ENCODE data around the gene BTBD9. TPM values are rescaled to one million over a fixed set of nuclear protein-coding genes. Genes with fewer than 3 reads are reported as not detected.

Gene BTBD9
- total and polyA plus RNA-seq, 2 of the 13 experiments (the other 11 are each of a cell fraction or from before 2014, with no cell fraction given) = 1.2 to 3.0 TPM

DNA sequence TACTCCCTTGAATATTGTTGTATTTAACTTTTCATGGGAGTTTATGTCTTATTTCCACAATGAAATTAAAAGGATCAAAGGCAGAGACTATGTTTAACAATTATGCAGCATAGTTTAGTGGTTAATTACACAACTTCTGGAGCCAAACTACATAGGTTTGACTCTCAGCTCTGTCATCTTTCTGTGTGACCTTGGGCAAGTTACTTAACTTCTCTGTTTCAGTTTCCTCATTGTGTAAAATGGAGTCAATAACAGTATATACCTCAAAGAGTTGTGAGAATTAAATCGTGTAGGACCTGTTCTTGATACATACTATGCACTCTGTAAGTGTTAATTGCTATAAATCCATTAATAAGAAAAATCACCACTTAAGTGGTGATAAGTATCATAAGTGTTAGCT is 48.3 kb downstream of the BTBD9 start (continued):
- no peak for TF ChIP-seq SAFB2 (CRISPR knock-in tag; IDR thresholded peaks at IDR 0.05; ENCODE audit: borderline replicate concordance, low read depth)
- TF ChIP-seq, protein P1, sequence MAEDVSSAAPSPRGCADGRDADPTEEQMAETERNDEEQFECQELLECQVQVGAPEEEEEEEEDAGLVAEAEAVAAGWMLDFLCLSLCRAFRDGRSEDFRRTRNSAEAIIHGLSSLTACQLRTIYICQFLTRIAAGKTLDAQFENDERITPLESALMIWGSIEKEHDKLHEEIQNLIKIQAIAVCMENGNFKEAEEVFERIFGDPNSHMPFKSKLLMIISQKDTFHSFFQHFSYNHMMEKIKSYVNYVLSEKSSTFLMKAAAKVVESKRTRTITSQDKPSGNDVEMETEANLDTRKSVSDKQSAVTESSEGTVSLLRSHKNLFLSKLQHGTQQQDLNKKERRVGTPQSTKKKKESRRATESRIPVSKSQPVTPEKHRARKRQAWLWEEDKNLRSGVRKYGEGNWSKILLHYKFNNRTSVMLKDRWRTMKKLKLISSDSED (CRISPR knock-in tag; IDR thresholded peaks at IDR 0.05) = no peak
- TF ChIP-seq, protein P2, sequence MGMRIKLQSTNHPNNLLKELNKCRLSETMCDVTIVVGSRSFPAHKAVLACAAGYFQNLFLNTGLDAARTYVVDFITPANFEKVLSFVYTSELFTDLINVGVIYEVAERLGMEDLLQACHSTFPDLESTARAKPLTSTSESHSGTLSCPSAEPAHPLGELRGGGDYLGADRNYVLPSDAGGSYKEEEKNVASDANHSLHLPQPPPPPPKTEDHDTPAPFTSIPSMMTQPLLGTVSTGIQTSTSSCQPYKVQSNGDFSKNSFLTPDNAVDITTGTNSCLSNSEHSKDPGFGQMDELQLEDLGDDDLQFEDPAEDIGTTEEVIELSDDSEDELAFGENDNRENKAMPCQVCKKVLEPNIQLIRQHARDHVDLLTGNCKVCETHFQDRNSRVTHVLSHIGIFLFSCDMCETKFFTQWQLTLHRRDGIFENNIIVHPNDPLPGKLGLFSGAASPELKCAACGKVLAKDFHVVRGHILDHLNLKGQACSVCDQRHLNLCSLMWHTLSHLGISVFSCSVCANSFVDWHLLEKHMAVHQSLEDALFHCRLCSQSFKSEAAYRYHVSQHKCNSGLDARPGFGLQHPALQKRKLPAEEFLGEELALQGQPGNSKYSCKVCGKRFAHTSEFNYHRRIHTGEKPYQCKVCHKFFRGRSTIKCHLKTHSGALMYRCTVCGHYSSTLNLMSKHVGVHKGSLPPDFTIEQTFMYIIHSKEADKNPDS (CRISPR knock-in tag; IDR thresholded peaks at IDR 0.05) = no peak

DNA sequence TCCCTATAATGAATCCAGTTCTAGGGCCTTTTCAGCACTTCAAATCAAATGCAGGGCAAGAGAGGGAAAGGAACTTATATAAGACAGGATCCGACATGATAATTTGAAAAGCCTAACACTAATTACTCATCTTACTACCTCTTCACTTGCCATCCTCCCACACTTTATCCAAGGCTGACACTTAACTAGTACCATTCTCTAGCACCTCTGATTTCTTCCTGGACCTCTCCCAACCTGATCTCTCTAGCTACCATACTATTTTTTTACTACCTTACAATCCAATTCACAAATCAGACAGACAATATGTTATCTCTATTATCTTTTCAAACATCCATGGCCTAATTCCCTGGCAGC is 50.4 kb downstream of the BTBD9 start:
- H4K20me1 ChIP-seq (ENCODE audit: insufficient read depth, low read length) = no peaks in the 10 kb centered on the region
- ChIA-PET CTCF (ENCODE audit: low intra/inter-chr PET ratio, low total read pairs) (no interaction called here), POLR2A (no interaction called here)
- no peaks in the 10 kb centered on the region for H3K79me2 ChIP-seq (ENCODE audit: insufficient read depth, low read length)
- no TSS peak for BruUV-seq (replicated peaks)
- H3K4me1 ChIP-seq (ENCODE audit: insufficient read depth, low read length) = peaks cover 6% of the 10 kb centered on the region
- FAIRE-seq (no peak), ATAC-seq (no peak), DNase-seq (ENCODE audit: low spot score) (no peak)
- in situ Hi-C loops (cut with HindIII; ENCODE audit: extremely low pct_ligation_motif_present, low pct_unique_long_range_greater_than_20kb) (no loop called here), intact Hi-C loops (cut with micrococcal nuclease; ENCODE audit: unreplicated experiment) (no loop called here)
- H3K4me3 ChIP-seq (replicated peaks in 1 of 3; ENCODE audit: insufficient read depth in 1 of 3, low read depth in 2 of 3, low read length in 3 of 3) = no peak overlapping the region
- no peaks in the 10 kb centered on the region for H3K9me3 ChIP-seq (ENCODE audit: low read length)
- H3K9ac ChIP-seq (ENCODE audit: insufficient read depth, low read depth, low read length) = no peak overlapping the region
- no peaks in the 10 kb centered on the region for H3K36me3 ChIP-seq (replicated peaks in 1 of 2; ENCODE audit: control insufficient read depth in 1 of 2, insufficient read depth in 2 of 2, low read length in 2 of 2)
- no peak overlapping the region for H3K27ac ChIP-seq (ENCODE audit: extremely low read length, insufficient read depth, low read length)
- 95% methylated on average over 1 of the region's 1 CpG for WGBS (ENCODE audit: low lambda C conversion rate)
- no peak overlapping the region for H2AFZ ChIP-seq (ENCODE audit: low read length)
- no peak overlapping the region for H3K4me2 ChIP-seq (ENCODE audit: low read depth, low read length)
- H3K27me3 ChIP-seq (ENCODE audit: control insufficient read depth in 1 of 2, insufficient read depth in 2 of 2, low read length in 2 of 2) = no peaks in the 10 kb centered on the region
- no peak for TF ChIP-seq HDAC1 (CRISPR knock-in tag; IDR thresholded peaks at IDR 0.05)
- no peak for TF ChIP-seq RAD21 (CRISPR knock-in tag; IDR thresholded peaks at IDR 0.05)
- TF ChIP-seq ZNF317 (CRISPR knock-in tag; IDR thresholded peaks at IDR 0.05) = no peak
- TF ChIP-seq ZNF282 (IDR thresholded peaks at IDR 0.05; ENCODE audit: partially characterized antibody) = no peak
- TF ChIP-seq ZNF674 (CRISPR knock-in tag; IDR thresholded peaks at IDR 0.05; ENCODE audit: low read depth) = no peak
- TF ChIP-seq, protein P3, sequence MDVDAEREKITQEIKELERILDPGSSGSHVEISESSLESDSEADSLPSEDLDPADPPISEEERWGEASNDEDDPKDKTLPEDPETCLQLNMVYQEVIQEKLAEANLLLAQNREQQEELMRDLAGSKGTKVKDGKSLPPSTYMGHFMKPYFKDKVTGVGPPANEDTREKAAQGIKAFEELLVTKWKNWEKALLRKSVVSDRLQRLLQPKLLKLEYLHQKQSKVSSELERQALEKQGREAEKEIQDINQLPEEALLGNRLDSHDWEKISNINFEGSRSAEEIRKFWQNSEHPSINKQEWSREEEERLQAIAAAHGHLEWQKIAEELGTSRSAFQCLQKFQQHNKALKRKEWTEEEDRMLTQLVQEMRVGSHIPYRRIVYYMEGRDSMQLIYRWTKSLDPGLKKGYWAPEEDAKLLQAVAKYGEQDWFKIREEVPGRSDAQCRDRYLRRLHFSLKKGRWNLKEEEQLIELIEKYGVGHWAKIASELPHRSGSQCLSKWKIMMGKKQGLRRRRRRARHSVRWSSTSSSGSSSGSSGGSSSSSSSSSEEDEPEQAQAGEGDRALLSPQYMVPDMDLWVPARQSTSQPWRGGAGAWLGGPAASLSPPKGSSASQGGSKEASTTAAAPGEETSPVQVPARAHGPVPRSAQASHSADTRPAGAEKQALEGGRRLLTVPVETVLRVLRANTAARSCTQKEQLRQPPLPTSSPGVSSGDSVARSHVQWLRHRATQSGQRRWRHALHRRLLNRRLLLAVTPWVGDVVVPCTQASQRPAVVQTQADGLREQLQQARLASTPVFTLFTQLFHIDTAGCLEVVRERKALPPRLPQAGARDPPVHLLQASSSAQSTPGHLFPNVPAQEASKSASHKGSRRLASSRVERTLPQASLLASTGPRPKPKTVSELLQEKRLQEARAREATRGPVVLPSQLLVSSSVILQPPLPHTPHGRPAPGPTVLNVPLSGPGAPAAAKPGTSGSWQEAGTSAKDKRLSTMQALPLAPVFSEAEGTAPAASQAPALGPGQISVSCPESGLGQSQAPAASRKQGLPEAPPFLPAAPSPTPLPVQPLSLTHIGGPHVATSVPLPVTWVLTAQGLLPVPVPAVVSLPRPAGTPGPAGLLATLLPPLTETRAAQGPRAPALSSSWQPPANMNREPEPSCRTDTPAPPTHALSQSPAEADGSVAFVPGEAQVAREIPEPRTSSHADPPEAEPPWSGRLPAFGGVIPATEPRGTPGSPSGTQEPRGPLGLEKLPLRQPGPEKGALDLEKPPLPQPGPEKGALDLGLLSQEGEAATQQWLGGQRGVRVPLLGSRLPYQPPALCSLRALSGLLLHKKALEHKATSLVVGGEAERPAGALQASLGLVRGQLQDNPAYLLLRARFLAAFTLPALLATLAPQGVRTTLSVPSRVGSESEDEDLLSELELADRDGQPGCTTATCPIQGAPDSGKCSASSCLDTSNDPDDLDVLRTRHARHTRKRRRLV (CRISPR knock-in tag; IDR thresholded peaks at IDR 0.05) = no peak
- TF ChIP-seq, protein P4, sequence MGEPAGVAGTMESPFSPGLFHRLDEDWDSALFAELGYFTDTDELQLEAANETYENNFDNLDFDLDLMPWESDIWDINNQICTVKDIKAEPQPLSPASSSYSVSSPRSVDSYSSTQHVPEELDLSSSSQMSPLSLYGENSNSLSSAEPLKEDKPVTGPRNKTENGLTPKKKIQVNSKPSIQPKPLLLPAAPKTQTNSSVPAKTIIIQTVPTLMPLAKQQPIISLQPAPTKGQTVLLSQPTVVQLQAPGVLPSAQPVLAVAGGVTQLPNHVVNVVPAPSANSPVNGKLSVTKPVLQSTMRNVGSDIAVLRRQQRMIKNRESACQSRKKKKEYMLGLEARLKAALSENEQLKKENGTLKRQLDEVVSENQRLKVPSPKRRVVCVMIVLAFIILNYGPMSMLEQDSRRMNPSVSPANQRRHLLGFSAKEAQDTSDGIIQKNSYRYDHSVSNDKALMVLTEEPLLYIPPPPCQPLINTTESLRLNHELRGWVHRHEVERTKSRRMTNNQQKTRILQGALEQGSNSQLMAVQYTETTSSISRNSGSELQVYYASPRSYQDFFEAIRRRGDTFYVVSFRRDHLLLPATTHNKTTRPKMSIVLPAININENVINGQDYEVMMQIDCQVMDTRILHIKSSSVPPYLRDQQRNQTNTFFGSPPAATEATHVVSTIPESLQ (CRISPR knock-in tag; conservative IDR thresholded peaks at IDR 0.05) = no peak
- TF ChIP-seq MIXL1 (CRISPR knock-in tag; IDR thresholded peaks at IDR 0.05) = no peak
- no peak for TF ChIP-seq KLF16 (CRISPR knock-in tag; IDR thresholded peaks at IDR 0.05)
- no peak for TF ChIP-seq EZH2 (conservative IDR thresholded peaks at IDR 0.05; ENCODE audit: low read depth, low read length)
- TF ChIP-seq ZNF251 (CRISPR knock-in tag; IDR thresholded peaks at IDR 0.05) = no peak
- TF ChIP-seq CHD4 (IDR thresholded peaks at IDR 0.05; ENCODE audit: borderline replicate concordance, low read length) = no peak
